IMR-90 (cell line): ENCODE data around the gene LUZP2. TPM values are rescaled to one million over a fixed set of nuclear protein-coding genes. Genes with fewer than 3 reads are reported as not detected.

ENCODE experiments used
- CEBPB ChIP-seq: IDR thresholded peaks from 2 replicates; pipeline ENCODE4 v1.6.1; 2012; ENCODE audit warnings: low read depth, low read length, improper control_type of control experiment
- MAFK ChIP-seq: IDR thresholded peaks from 2 replicates; pipeline ENCODE4 v1.6.1; 2012; ENCODE audit warnings: low read depth, low read length, improper control_type of control experiment
- MAZ ChIP-seq: IDR thresholded peaks from 2 replicates; pipeline ENCODE4 v1.6.1; 2012; ENCODE audit warnings: low read depth, mild to moderate bottlenecking, low read length, improper control_type of control experiment, moderate library complexity, borderline replicate concordance
- NFE2L2 ChIP-seq: fragments of 150-350 bp; IDR thresholded peaks from 2 replicates; pipeline ENCODE4 v1.6.1; 2016; ENCODE audit warnings: low read depth, mild to moderate bottlenecking, low read length
- RCOR1 ChIP-seq: IDR thresholded peaks from 2 replicates; pipeline ENCODE4 v1.6.1; 2012; ENCODE audit warnings: mild to moderate bottlenecking, low read length, improper control_type of control experiment; ENCODE audit not compliant: insufficient replicate concordance
- RFX5 ChIP-seq: IDR thresholded peaks from 2 replicates; pipeline ENCODE4 v1.8.0; 2012; ENCODE audit warnings: low read depth, mild to moderate bottlenecking, low read length, moderate library complexity
- polyA plus RNA-seq, 3 experiments: library from polyadenylated mRNA; depleted of rRNA; stranded (reverse); fragments of >200 nt; gene quantifications; 2 replicates each; pipeline ENCODE4 v1.2.3, GENCODE V29; 2012; ENCODE audit warnings: low replicate concordance in 1 of 3
- total RNA-seq: library from RNA; depleted of rRNA; stranded (reverse); fragments of >200 nt; gene quantifications from 2 replicates; pipeline ENCODE4 v1.2.3, GENCODE V29; 2012
- TF ChIP-seq, protein P1 (sequence below): conservative IDR thresholded peaks from 2 replicates; pipeline ENCODE4 v1.5.1; 2012; ENCODE audit warnings: mild to moderate bottlenecking, low read depth, low read length, improper control_type of control experiment

The LUZP2 gene
- total and polyA plus RNA-seq, 2 of the 4 experiments (the other 2 are of a cell fraction) = 0.89 to 2.0 TPM

DNA sequence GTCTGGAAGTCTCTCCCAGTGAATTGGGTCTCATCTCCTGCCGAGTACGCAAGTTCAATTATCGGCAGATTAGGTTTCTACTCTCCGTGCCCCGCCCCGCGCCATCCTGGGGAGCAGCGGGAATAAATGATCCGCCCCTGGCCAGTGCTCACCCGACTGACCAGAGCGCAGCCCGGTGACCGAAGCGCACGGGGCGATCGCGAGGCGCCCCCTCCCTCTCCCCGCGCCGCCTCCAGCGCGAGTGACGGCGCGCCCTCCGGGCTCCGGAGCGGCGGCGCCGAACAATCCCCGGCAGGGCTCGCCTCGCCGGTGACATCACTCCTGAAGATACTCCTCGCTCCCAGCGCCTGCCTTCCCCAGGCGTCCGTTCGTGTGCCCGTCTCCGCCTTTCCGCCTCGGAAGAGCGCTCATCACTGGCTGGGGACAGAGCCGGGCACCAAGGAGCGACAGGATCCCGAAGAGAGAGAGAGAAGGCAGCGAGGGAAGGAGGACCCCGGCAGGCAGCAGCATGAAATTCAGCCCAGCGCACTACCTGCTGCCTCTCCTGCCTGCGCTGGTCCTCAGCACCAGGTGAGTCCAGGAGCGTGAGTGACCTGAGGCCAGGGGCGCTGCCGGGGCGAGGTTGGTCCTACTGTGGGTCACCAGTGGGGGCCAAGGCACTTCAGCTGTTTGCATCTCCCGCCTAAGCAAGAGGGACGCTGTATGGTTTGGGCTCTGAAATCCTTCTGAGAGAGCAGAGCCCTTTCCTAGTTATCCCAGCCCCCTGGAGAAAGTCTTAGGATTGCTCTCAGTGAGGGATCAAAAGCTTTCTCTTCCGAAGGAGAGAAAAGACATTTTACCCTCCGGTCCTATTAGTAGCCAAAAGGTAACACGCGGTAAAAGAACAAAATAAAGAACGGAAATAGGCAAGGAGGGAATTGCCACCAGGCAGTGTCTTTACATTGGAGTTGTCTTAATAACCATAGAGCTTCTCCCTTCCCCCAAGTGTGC, at the start of gene LUZP2 (continued):
- TF ChIP-seq, protein P1, sequence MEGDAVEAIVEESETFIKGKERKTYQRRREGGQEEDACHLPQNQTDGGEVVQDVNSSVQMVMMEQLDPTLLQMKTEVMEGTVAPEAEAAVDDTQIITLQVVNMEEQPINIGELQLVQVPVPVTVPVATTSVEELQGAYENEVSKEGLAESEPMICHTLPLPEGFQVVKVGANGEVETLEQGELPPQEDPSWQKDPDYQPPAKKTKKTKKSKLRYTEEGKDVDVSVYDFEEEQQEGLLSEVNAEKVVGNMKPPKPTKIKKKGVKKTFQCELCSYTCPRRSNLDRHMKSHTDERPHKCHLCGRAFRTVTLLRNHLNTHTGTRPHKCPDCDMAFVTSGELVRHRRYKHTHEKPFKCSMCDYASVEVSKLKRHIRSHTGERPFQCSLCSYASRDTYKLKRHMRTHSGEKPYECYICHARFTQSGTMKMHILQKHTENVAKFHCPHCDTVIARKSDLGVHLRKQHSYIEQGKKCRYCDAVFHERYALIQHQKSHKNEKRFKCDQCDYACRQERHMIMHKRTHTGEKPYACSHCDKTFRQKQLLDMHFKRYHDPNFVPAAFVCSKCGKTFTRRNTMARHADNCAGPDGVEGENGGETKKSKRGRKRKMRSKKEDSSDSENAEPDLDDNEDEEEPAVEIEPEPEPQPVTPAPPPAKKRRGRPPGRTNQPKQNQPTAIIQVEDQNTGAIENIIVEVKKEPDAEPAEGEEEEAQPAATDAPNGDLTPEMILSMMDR = no peak
- TF ChIP-seq CEBPB (no peak), MAFK (no peak), NFE2L2 (no peak), RFX5 (no peak), MAZ (peak; percentile 70; the same call in 1 of the 2 replicates), RCOR1 (no peak)
